Thoracic aorta (tissue), 2 donors: ENCODE results near the gene MARS1. TPM values are rescaled to one million over a fixed set of nuclear protein-coding genes. Genes with fewer than 3 reads are reported as not detected.

Source experiments
- ATAC-seq: fragments of 150-250 bp; one replicate; pipeline ENCODE4 v1.8.0; 2017; ENCODE audit warnings: low read depth; ENCODE audit not compliant: insufficient number of reproducible peaks, low FRiP score
- DNase-seq: peaks from one replicate; pipeline ENCODE4 v3.0.0-alpha.2; 2020; ENCODE audit warnings: low spot score
- H3K27ac ChIP-seq, 2 donors: fragments of 200-600 bp; sonication (generic); 1 replicate in 1 of 2; 2 replicates in 1 of 2; pipeline ENCODE4 v1.5.1; 2016; ENCODE audit warnings: mild to moderate bottlenecking in 2 of 2, moderate library complexity in 2 of 2
- H3K27me3 ChIP-seq: fragments of 200-600 bp; sonication (generic); replicated peaks from 2 replicates; pipeline ENCODE4 v1.6.0; 2016; ENCODE audit warnings: mild to moderate bottlenecking; ENCODE audit not compliant: insufficient read depth
- H3K36me3 ChIP-seq: fragments of 200-600 bp; sonication (generic); one replicate; pipeline ENCODE4 v1.5.1; 2016
- H3K4me1 ChIP-seq, 2 donors: fragments of 200-600 bp; sonication (generic); 1 replicate in 1 of 2; 2 replicates in 1 of 2; pipeline versions ENCODE4 v1.5.1 to v1.6.0; 2016; ENCODE audit warnings: low read depth in 2 of 2, mild to moderate bottlenecking in 1 of 2; ENCODE audit not compliant: control insufficient read depth in 1 of 2
- H3K4me3 ChIP-seq: fragments of 200-600 bp; sonication (generic); 2 replicates; pipeline ENCODE4 v1.5.1; 2016; ENCODE audit warnings: mild to moderate bottlenecking
- H3K9me3 ChIP-seq: fragments of 200-600 bp; sonication (generic); 2 replicates; pipeline ENCODE4 v1.5.1; 2016
- total RNA-seq, 2 donors: library from RNA; depleted of rRNA; stranded (reverse); fragments of >200 nt; gene quantifications; one replicate each; pipeline versions ENCODE4 v1.1.0 to v1.2.3, GENCODE V29; 2016
- TF ChIP-seq, protein P1 (sequence below): fragments of 200-600 bp; sonication (generic); IDR thresholded peaks from one replicate; pipeline ENCODE4 v1.5.1; 2019; ENCODE audit warnings: antibody characterized with exemption

The MARS1 gene
- total RNA-seq, 2 donors from 2014 or later: 58.8 to 104 TPM

DNA sequence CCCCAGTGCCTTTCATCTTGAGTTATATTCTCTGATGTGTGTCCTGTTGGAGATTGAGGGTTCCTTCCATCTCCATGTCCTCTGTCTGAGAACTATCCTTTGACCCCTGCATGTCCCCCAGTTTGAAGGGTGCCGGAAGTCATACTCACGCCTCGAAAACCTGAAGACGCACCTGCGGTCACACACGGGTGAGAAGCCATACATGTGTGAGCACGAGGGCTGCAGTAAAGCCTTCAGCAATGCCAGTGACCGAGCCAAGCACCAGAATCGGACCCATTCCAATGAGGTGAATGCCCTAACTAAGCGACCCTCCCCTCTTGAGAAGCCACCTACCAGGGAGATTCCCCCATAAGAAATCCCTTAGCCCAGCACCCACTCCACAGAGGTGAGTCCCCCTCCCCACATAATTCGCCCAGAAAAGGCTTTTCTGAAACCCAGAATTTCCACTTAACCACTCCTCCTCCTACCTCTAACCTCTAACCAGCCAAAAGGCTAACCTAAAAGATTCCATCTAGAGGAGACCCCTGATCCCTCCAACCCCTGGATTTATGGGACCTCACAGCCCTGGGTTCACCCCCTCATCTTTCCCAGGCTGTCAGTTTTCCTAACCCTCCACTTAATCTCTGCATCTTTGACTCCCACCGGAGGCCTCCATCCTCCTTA is 20.5 kb upstream of the MARS1 start:
- ATAC-seq: no peak
- Histone ChIP-seq H3K27me3 (no peaks in the 10 kb centered on the region), H3K4me1 (no peaks in the 10 kb centered on the region)

DNA sequence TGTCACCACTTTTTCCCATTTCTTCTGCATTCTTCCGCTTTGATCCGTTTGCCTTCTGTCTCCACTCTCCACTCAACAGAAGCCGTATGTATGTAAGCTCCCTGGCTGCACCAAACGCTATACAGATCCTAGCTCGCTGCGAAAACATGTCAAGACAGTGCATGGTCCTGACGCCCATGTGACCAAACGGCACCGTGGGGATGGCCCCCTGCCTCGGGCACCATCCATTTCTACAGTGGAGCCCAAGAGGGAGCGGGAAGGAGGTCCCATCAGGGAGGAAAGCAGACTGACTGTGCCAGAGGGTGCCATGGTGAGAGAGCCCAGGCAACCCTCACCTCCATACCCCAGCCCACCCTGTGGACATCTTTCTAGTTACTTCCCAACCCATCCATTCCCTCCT is 20.0 kb upstream of the MARS1 start:
- H3K27ac ChIP-seq: no peak overlapping the region
- H3K36me3 ChIP-seq: no peaks in the 10 kb centered on the region
- no peaks in the 10 kb centered on the region for H3K9me3 ChIP-seq
- no peak for ATAC-seq
- H3K4me3 ChIP-seq: no peak overlapping the region
- no peaks in the 10 kb centered on the region for H3K4me1 ChIP-seq
- TF ChIP-seq, protein P1, sequence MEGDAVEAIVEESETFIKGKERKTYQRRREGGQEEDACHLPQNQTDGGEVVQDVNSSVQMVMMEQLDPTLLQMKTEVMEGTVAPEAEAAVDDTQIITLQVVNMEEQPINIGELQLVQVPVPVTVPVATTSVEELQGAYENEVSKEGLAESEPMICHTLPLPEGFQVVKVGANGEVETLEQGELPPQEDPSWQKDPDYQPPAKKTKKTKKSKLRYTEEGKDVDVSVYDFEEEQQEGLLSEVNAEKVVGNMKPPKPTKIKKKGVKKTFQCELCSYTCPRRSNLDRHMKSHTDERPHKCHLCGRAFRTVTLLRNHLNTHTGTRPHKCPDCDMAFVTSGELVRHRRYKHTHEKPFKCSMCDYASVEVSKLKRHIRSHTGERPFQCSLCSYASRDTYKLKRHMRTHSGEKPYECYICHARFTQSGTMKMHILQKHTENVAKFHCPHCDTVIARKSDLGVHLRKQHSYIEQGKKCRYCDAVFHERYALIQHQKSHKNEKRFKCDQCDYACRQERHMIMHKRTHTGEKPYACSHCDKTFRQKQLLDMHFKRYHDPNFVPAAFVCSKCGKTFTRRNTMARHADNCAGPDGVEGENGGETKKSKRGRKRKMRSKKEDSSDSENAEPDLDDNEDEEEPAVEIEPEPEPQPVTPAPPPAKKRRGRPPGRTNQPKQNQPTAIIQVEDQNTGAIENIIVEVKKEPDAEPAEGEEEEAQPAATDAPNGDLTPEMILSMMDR: no peak
- DNase-seq: no peak
- no peaks in the 10 kb centered on the region for H3K27me3 ChIP-seq

More for the DNA sequence above, 20.5 kb upstream of the MARS1 start:
- TF ChIP-seq, protein P1: no peak
- Histone ChIP-seq H3K27ac (no peak overlapping the region), H3K36me3 (no peaks in the 10 kb centered on the region), H3K9me3 (no peaks in the 10 kb centered on the region), H3K4me3 (no peak overlapping the region)
- DNase-seq: no peak

DNA sequence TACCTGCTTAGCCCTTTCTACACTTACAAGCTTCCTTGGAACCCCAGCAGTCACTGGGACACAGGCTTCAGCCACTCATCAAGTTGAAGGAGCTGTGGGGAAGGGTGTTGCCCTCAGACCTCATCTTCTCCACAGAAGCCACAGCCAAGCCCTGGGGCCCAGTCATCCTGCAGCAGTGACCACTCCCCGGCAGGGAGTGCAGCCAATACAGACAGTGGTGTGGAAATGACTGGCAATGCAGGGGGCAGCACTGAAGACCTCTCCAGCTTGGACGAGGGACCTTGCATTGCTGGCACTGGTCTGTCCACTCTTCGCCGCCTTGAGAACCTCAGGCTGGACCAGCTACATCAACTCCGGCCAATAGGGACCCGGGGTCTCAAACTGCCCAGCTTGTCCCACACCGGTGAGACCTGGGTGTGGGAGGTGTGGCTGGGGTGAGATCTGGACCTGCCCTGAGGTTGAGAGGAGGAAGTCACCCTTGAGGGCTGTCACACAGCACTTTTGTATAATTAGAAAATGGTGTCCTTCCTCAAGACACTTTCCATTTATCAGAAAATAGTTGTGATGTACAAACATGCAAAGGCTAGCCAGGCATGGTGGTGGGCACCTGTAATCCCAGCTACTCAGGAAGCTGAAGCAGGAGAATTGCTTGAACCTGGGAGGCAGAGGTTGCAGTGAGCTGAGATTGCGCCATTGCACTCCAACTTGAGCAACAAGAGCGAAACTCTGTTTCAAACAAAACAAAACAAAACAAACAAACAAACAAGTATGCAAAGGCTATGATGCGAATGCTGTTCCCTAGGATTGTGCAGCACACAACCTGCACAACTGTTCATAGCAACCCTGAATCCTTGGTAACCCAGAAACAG is 18.3 kb upstream of the MARS1 start:
- TF ChIP-seq, protein P1: no peak
- H3K27ac ChIP-seq: no peak overlapping the region
- no peaks in the 10 kb centered on the region for H3K4me1 ChIP-seq
- no peaks in the 10 kb centered on the region for H3K36me3 ChIP-seq
- no peaks in the 10 kb centered on the region for H3K9me3 ChIP-seq
- no peak for ATAC-seq
- H3K27me3 ChIP-seq: no peaks in the 10 kb centered on the region
- DNase-seq: no peak
- H3K4me3 ChIP-seq: no peak overlapping the region

DNA sequence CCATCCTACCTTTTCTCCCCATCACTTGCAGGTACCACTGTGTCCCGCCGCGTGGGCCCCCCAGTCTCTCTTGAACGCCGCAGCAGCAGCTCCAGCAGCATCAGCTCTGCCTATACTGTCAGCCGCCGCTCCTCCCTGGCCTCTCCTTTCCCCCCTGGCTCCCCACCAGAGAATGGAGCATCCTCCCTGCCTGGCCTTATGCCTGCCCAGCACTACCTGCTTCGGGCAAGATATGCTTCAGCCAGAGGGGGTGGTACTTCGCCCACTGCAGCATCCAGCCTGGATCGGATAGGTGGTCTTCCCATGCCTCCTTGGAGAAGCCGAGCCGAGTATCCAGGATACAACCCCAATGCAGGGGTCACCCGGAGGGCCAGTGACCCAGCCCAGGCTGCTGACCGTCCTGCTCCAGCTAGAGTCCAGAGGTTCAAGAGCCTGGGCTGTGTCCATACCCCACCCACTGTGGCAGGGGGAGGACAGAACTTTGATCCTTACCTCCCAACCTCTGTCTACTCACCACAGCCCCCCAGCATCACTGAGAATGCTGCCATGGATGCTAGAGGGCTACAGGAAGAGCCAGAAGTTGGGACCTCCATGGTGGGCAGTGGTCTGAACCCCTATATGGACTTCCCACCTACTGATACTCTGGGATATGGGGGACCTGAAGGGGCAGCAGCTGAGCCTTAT is 17.4 kb upstream of the MARS1 start:
- no peak overlapping the region for H3K27ac ChIP-seq
- ATAC-seq (no peak), DNase-seq (no peak)
- TF ChIP-seq, protein P1: no peak
- no peaks in the 10 kb centered on the region for H3K9me3 ChIP-seq
- H3K4me1 ChIP-seq: peaks cover 6 to 7% of the 10 kb centered on the region in 2 donors
- H3K4me3 ChIP-seq: no peak overlapping the region
- no peaks in the 10 kb centered on the region for H3K27me3 ChIP-seq
- no peaks in the 10 kb centered on the region for H3K36me3 ChIP-seq
